Neural crest cell (in vitro differentiated cells): Measurements from ENCODE around the gene CC2D2B. TPM values are rescaled to one million over a fixed set of nuclear protein-coding genes. Genes with fewer than 3 reads are reported as not detected.
"Not testable (repeated sequence)": the region's sequence is repeated elsewhere in the genome, so short reads cannot be mapped to it uniquely, and the experiment has no call there.

Experiments used
- DNase-seq: peaks from one replicate; pipeline ENCODE4 v3.0.0; 2021; ENCODE audit warnings: low read depth, mixed read lengths, low spot score
- H3K27ac Mint-ChIP-seq: one replicate; pipeline ENCODE4 v1.8.0; 2021; ENCODE audit warnings: mild to moderate bottlenecking, mixed read lengths; ENCODE audit not compliant: unreplicated experiment
- H3K27me3 Mint-ChIP-seq: 2 replicates; pipeline ENCODE4 v1.8.0; 2021; ENCODE audit warnings: low read depth, mild to moderate bottlenecking, mixed read lengths
- H3K36me3 Mint-ChIP-seq: 2 replicates; pipeline ENCODE4 v1.8.0; 2021; ENCODE audit warnings: low read depth, mild to moderate bottlenecking, mixed read lengths
- H3K4me1 Mint-ChIP-seq: 2 replicates; pipeline ENCODE4 v1.8.0; 2021; ENCODE audit warnings: mixed read lengths
- H3K4me3 Mint-ChIP-seq: one replicate; pipeline ENCODE4 v1.8.0; 2021; ENCODE audit warnings: mild to moderate bottlenecking, mixed read lengths
- H3K9me3 Mint-ChIP-seq: 2 replicates; pipeline ENCODE4 v1.8.0; 2021; ENCODE audit warnings: mixed read lengths
- total RNA-seq: library from RNA; stranded (reverse); gene quantifications from 2 replicates; pipeline ENCODE4 v1.2.1, GENCODE V29; 2021
- TF ChIP-seq, protein P1 (sequence below): fragments of 200-600 bp; sonication (generic); conservative IDR thresholded peaks from 2 replicates; pipeline ENCODE4 v1.5.0; 2021; ENCODE audit warnings: antibody characterized with exemption, mild to moderate bottlenecking

The CC2D2B gene
- total RNA-seq, 1 donor from 2014 or later, result 0.47 TPM

DNA sequence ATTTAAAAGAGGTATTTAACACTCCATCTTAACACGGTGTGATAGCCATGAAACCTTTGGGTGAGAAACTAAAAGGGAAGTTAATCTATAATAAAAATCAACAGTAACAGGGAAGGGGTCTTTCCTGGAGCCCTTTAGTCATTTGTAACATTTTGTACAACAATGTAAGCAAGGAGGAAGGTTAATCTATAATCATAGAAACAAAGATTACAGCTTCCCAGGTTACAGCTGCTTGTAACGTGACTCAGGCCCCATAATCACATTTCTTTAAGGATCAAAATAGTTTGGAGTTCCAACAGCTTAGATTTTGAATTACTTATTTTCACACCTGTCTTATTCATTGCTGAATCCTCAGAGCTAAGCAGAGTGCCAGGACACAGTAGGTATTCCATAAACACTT lies 17.9 kb upstream of the CC2D2B start:
- no peak for DNase-seq
- Mint-ChIP-seq H3K4me3 (no peak overlapping the region), H3K9me3 (no peaks in the 10 kb centered on the region), H3K27me3 (no peaks in the 10 kb centered on the region), H3K4me1 (no peaks in the 10 kb centered on the region), H3K36me3 (peaks cover 26% of the 10 kb centered on the region), H3K27ac (no peak overlapping the region)
- TF ChIP-seq, protein P1, sequence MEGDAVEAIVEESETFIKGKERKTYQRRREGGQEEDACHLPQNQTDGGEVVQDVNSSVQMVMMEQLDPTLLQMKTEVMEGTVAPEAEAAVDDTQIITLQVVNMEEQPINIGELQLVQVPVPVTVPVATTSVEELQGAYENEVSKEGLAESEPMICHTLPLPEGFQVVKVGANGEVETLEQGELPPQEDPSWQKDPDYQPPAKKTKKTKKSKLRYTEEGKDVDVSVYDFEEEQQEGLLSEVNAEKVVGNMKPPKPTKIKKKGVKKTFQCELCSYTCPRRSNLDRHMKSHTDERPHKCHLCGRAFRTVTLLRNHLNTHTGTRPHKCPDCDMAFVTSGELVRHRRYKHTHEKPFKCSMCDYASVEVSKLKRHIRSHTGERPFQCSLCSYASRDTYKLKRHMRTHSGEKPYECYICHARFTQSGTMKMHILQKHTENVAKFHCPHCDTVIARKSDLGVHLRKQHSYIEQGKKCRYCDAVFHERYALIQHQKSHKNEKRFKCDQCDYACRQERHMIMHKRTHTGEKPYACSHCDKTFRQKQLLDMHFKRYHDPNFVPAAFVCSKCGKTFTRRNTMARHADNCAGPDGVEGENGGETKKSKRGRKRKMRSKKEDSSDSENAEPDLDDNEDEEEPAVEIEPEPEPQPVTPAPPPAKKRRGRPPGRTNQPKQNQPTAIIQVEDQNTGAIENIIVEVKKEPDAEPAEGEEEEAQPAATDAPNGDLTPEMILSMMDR, result no peak

DNA sequence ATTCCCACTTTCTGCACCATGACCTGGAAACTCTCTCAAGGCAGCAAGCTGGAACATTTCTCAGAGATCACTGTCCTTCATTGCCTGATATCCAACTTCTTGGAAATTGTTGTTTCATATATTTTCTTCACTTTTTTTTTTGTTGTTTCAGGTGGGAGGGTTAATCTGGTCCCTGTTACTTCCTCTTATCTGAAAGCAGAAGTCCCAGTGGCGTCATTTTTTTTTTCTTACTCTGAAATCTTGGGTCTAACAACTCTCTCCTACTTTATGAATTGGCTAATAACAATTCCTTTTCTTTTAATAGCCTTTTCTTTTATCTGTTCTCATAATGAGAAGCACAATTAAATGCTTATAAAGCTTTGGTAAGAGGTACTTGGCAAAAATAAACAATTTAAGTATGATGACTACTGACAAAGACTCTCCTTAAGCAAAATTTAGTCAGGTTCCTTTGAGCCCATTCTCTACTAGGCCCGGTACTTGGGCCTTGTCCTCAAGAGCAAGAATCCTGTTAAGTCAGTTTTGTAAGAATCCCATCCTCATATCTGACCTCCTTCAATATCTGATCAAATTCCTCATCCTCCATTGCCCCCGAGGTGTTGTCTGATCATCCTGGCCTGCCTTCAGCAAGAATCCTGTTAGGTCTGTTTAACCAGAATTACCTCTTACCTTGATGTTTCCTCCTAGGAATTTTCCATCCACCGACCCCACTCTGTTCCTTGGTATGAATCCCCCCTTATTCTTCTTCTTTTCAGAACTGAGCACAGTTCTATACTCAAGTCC lies 11.5 kb upstream of the CC2D2B start:
- H3K36me3 Mint-ChIP-seq, result peaks cover 30% of the 10 kb centered on the region
- no peaks in the 10 kb centered on the region for H3K4me1 Mint-ChIP-seq
- TF ChIP-seq, protein P1, result no peak
- no peaks in the 10 kb centered on the region for H3K9me3 Mint-ChIP-seq
- H3K27me3 Mint-ChIP-seq, result no peaks in the 10 kb centered on the region
- no peak for DNase-seq
- H3K27ac Mint-ChIP-seq, result no peak overlapping the region
- no peak overlapping the region for H3K4me3 Mint-ChIP-seq

DNA sequence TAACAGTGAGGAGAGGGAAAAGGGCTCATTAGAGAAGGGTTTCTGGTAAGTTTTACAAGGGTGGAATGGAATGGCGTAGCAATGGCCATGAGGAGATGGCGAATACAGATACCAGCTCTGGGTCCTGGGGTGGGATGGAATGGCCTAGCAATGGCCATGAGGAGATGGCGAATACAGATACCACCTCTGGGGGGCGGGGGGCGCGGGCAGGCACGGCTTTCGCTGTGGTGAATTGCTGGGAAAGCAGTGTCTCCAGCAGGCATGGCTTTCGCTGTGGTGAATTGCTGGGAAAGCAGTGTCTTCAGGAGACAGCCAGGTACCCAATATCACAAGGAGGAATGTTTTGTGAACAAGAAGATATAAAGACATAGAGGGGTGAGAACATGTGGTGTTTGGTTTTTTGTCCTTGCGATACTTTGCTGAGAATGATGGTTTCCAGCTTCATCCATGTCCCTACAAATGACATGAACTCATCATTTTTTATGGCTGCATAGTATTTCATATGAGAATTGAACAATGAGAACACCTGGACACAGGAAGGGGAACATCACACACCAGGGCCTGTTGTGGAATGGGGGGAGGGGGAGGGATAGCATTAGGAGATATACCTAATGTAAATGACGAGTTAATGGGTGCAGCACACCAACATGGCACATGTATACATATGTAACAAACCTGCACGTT lies 1.7 kb upstream of the CC2D2B start:
- H3K9me3 Mint-ChIP-seq, H3K27me3 Mint-ChIP-seq, H3K36me3 Mint-ChIP-seq, DNase-seq, H3K27ac Mint-ChIP-seq: not testable (repeated sequence)
- H3K4me1 Mint-ChIP-seq, result peaks cover 17% of the 10 kb centered on the region
- peak overlapping the region; percentile 63 for H3K4me3 Mint-ChIP-seq

DNA sequence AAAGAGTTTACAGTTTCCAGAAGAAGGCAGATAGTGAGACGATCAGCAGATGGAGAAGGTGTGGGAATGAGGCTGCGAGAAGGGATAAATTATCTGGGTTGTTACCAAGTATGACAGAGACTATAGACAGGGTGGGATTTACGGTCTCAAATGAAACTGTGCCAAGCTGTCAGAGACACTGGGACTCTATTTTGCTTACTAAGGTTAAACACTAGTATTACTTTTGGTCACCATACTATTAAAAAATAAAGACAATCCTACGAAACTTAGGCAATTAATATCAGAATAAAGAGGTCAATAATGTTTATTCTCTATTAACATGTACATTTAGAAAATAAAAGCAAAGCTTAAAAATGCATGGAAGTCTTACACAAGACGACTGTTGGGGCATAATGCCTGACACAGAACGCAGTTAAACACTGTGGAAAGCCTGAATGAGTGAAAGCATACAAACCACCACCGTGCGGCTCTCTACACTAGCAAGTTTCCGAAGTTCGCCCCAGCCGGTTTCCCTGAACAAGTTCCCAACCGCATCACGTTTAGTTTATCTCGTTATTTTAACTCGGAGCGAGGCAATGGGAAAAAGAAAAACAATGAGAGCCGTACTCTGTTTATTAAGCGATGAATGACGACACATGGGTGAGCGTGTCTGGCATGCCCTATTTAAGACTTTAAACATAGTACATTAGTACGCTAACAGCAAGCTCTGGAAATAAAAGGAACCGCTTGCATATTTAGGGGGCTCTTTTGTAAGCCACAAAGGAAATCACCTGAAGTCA lies 909 bp upstream of the CC2D2B start:
- H3K4me1 Mint-ChIP-seq, result peaks cover 17% of the 10 kb centered on the region
- no peak overlapping the region for H3K27ac Mint-ChIP-seq
- DNase-seq, result peak; percentile 25
- no peaks in the 10 kb centered on the region for H3K9me3 Mint-ChIP-seq
- peaks cover 4% of the 10 kb centered on the region for H3K27me3 Mint-ChIP-seq
- peak overlapping the region; percentile 93 for H3K4me3 Mint-ChIP-seq
- TF ChIP-seq, protein P1, result no peak
- H3K36me3 Mint-ChIP-seq, result peaks cover 5% of the 10 kb centered on the region

DNA sequence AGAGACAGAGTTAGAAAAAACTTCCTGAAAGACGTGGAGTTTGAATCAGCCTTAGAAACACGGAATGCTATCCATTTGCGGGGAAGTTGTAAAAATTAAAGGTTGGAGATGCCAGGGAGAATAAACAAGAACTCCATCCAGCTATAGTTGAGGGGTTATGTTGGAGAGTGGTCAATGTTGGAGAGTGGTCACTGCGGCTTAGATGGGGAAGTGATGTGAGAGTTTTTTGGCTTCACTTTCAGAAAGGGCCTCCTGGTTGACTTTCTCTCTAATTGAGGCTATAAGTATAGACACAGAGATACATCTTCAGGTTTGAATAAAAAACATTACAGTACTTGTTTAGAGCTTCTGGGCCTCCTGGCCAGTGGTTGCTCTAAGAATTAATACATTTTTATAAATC lies 675 bp downstream of the CC2D2B start:
- TF ChIP-seq, protein P1, result no peak

More for the DNA sequence above, 675 bp downstream of the CC2D2B start:
- Mint-ChIP-seq H3K4me1 (peaks cover 17% of the 10 kb centered on the region), H3K27me3 (peaks cover 7% of the 10 kb centered on the region), H3K36me3 (peaks cover 5% of the 10 kb centered on the region), H3K27ac (no peak overlapping the region), H3K4me3 (peak overlapping the region; percentile 41), H3K9me3 (no peaks in the 10 kb centered on the region)
- DNase-seq, result no peak
